ENCODE measurements around the gene KLK3.

GRCh38 chr19:50897191-50897607 lies 42.5 kb downstream of the KLK3 start:
- TF ChIP-seq CEBPB (IDR thresholded peaks at IDR 0.05) (no peak), REST (IDR thresholded peaks at IDR 0.05) (no peak), CTCF (IDR thresholded peaks at IDR 0.05) (no peak)

All from A549 (cell line).